HG03064 (cell line): ENCODE results near the gene LKAAEAR1.
"Not testable (repeated sequence)": the region's sequence is repeated elsewhere in the genome, so short reads cannot be mapped to it uniquely, and the experiment has no call there.

ENCODE experiments used
- ATAC-seq: cut with Tn5 transposase; IDR thresholded peaks from one replicate; pipeline ENCODE4 v1.9.1; 2021; ENCODE audit warnings: low read depth; ENCODE audit not compliant: unreplicated experiment

Gene LKAAEAR1, protein sequence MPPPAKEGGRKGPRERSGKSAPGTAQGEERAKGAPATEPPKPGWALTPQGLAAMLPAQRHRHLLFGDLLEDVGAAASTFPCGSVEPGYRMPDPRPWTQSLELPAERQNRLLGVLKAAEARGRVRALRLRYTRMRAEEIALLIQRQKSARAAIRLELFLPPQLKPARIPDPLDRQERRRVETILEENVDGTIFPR

GRCh38 chr20:64083804-64084684 lies at the start of gene LKAAEAR1:
TSS of gene LKAAEAR1 (minus strand) at chr20:64084398. CDS start at chr20:64084219, 179 bp downstream.
- no peak for ATAC-seq

GRCh38 chr20:64131406-64131805 lies 47.2 kb upstream of the LKAAEAR1 start:
- ATAC-seq = no peak

DNA sequence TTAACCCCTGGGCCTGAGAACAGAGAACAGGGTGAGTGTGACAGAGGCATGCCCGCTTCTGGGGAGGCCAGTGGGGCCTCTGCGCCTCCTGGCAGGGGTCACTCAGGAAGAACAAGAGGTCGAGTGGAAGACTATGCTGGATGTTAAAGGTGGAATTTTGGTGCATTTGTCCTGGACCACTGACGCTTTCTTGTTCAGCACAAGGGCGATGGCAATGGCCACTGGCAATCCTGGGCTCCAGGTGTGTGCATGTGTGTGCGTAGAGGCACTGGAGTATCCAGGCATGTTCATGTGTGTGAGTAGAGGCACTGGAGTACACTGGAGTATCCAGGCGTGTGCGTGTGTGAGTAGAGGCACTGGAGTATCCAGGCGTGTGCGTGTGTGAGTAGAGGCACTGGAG lies 46.7 kb upstream of the LKAAEAR1 start:
- ATAC-seq = no peak

DNA sequence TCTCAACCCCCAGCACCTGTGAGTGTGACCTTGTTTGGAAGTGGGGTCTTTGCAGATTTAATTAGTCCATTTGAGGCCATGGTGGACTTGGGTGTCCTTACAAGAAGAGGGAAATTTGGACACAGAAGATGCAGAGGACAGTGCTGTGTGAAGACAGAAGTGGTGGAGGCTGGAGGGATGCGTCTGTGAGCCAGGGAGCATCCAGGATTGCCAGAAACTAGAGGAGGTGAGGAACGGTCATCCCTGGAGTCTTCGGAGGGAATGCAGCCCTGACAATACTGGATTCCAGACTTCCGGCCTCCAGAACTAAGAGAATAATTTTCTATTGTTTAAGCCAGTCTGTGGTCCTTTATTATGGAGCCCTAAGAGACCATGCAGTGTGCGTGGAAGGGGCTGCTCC lies 46.1 kb upstream of the LKAAEAR1 start:
- no peak for ATAC-seq

GRCh38 chr20:64129146-64129782 lies 45.1 kb upstream of the LKAAEAR1 start:
- no peak for ATAC-seq

GRCh38 chr20:64123517-64123916 lies 39.3 kb upstream of the LKAAEAR1 start:
- not testable (repeated sequence) for ATAC-seq

DNA sequence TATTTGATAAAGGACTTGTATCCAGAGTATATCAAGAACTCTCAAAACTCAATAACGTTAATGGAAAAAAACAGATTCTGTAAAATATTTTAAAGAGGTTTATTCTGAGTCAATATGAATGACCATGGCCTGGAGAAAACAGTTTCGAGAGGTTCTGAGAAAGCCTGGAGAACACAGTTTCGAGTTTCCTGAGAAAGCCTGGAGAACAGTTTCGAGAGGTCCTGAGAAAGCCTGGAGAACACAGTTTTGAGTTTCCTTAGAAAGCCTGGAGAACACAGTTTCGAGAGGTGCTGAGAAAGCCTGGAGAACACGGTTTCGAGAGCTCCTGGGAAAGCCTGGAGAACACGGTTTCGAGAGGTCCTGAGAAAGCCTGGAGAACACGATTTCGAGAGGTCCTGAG lies 38.7 kb upstream of the LKAAEAR1 start:
- not testable (repeated sequence) for ATAC-seq

GRCh38 chr20:64121586-64121985 lies 37.4 kb upstream of the LKAAEAR1 start:
- no peak for ATAC-seq

DNA sequence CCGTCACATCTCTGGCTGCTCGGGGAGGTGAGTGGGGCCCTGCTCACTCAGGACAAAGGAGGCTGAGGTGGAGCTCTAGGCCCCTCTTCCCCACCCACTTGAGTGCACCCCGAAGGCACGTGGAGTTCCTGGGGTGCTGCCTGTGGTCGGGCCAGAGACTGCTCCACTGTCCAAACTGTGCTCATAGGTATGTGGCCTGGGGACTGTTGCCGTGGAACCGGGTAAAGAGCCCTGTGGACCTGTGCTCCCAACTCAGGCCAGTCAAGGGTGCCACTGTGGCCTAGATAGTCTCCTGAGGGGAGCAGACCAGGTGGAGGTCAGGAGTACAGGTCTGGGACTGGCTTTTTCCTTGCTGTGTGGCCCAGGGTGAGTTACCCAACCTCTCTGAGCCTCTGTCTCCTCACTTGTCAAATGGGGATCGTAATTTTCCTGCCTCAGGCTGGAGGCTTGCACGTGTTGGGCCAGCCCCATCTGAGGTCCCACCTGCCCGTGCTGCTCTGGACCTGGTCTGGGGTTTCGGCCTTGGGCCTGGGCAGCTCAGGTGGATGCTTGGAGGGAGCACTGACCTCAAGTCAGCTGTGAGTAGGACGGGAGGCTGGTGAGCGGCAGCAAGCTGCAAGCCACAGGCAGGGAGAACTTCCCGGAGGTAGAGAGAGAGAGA lies 35.6 kb upstream of the LKAAEAR1 start:
- no peak for ATAC-seq

DNA sequence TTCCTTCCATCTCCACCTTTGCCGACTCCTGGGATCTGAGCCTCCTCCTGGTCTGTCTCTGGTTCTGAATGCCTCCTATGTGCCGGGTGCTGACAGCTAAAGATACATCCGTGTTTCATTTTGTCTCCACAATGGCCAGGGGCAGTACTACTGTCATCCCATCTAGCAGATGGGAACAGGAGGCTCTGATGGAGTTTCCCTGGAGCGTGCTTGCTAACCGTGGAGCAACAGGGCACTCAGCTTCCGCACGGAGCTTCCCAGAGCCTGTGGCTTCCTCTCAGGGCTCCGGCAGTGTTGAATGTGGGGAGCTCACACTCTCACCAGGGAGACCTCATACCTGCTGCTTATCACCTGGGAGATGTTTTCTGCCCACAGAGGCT lies 35.1 kb upstream of the LKAAEAR1 start:
- ATAC-seq = no peak

DNA sequence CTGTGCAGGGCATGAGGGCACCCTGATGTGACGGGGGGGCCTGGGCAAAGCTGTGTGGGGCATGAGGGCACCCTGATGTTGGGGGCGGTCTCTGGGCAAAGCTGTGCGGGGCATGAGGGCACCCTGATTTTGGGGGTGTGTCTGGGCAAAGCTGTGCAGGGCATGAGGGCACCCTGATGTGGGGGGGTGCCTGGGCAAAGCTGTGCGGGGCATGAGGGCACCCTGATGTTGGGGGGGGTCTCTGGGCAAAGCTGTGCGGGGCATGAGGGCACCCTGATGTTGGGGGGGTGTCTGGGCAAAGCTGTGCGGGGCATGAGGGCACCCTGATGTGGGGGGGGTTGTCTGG lies 33.2 kb upstream of the LKAAEAR1 start:
- ATAC-seq = not testable (repeated sequence)

GRCh38 chr20:64116541-64117431 lies 32.6 kb upstream of the LKAAEAR1 start:
- ATAC-seq = no peak

DNA sequence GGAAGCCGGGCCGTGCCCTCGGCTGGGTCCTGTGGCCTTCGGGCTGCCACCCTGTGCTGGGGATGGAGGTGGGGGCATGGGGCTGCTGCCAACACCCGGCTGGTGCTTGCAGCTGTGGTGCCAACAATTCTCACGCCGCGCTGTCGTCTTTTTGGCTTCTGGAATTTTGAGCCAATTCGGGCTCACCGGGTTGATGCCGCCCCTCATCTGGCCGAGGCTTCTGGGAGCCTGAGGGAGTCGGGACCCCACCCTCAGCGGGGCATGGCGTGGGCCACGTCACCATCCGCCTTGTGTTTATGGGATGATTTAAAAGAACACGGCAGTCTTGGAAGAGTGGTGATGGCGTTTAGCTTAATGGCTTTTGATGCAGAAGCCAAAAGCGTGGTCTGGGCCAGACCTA lies 31.8 kb upstream of the LKAAEAR1 start:
- ATAC-seq = no peak

DNA sequence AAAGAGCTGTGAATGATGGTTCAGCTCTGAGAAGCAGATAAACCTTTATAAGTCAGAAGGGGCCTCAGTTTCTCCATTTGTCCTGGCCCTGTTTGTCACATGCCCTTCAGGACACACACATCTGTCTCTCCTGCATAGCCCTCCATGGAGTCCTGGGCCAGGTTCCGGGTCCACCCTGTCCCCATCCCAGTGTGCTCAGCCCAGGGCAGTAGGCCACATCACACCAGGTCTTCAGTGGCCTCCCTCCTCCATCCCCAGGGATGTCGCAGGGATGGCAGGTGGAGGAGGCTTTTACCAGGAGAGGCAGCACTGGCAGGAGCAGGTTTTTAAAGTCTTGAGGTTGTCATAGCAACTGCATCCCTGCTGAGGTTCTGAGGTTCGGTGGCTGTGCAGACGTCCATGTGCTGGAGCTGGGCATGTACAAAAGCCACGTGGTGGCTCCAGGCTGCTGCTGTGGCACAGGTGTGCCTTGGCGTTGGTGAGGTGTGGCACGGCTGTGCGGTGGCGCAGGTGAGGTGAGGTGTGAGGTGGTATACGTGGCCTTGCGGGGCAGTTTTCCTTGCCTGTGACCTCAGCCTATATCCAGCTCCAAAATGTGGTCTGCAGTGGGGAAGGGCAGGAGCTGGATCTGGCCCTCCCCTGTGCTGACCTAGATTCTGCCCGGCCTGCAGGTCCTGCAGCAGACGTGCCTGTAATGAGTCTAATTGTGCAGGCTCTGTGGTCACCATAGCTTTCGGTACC lies 31.1 kb upstream of the LKAAEAR1 start:
- ATAC-seq = no peak

GRCh38 chr20:64114356-64114971 lies 30.3 kb upstream of the LKAAEAR1 start:
- no peak for ATAC-seq

DNA sequence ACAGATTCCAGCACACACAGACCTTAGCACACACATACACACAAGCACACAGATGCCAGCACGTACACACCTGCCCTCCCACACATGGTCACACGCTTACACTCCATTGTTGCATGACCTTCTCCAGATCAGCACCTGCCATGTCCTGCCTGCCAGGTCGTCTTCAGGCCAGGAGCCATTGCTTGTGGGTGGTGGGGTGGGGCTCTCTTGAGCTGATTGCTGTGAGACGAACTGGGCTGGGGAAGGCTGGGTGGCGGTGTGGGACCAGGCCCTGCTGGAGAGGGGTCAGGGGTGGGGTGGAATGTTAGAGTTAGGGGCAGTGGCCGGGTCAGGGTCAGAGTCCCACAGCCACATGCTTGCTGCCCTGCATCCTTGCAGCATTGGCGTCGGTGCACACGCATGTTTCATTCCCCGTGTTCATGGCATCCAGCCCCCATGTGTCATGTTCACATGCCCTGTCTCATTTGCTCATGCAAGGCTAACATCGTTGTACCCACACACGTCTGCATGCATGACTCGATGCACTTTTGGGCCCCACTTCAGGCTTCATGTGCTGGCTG lies 29.7 kb upstream of the LKAAEAR1 start:
- no peak for ATAC-seq

GRCh38 chr20:64113444-64113775 lies 29.2 kb upstream of the LKAAEAR1 start:
- ATAC-seq = no peak

DNA sequence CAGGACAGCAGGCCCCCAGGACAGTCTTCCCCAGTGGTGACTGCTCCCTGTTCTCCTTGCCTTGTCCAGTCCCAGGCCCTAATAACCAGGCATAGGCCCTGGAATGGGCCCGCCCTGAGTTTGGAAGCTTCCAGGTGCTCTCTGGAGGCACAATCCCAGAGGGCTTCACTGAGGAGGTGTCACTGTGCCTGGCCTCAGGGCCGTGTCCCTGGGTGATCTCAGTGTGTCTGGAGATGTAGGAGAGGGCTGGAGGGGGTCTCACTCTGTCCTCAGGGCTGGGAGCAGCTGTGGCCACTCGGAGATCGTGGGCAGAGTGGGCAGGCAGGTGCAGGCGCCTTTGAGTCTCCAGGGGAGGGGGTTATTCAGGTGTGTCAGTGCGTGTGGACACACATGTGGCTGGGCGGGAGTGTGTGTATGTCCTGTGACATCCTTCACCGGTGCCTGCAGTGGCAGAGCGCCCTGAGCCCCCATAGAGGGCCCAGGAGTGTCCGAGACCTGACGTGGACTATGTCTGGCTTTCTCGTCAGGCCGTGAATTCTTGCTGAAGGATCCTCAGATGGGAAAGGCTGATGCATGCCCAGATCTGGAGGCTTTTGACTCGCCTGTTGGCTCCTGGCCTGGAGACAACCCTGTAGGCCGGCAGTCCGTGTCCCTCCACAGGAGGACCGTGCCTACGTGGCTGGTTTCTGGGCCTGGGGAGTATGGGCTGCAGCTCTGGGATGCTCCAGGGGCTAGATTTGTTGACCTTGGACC lies 28.7 kb upstream of the LKAAEAR1 start:
- ATAC-seq = no peak
